ENCODE results near the gene CDH7.

GRCh38 chr18:65827444-65827843 lies 76.6 kb downstream of the CDH7 start:
- TF ChIP-seq EZH2 (IDR thresholded peaks at IDR 0.05; ENCODE audit: low read depth) (no peak), CTCF (conservative IDR thresholded peaks at IDR 0.05) (no peak)

Data from PC-9 (cell line).